Lower leg skin (tissue), 3 donors: Measurements from ENCODE around the gene GLYATL3.

Source experiments
- CTCF ChIP-seq, 3 donors: fragments of 450-650 bp; IDR thresholded peaks; one replicate each; pipeline ENCODE4 v1.5.1; 2016; ENCODE audit warnings: antibody characterized with exemption in 3 of 3, mild to moderate bottlenecking in 3 of 3, moderate library complexity in 2 of 3
- POLR2A ChIP-seq, 2 donors: fragments of 450-650 bp; IDR thresholded peaks; one replicate each; pipeline ENCODE4 v1.6.1; 2016 to 2017; ENCODE audit warnings: antibody characterized with exemption in 2 of 2, mild to moderate bottlenecking in 1 of 2, moderate library complexity in 1 of 2

- TF ChIP-seq CTCF (IDR thresholded peaks at IDR 0.05) (no peak), POLR2A (IDR thresholded peaks at IDR 0.05) (no peak)
These were observed 56.7 kb downstream of the GLYATL3 start for GRCh38 chr6:49556429-49556837.
